OCI-LY1 (cell line): ENCODE results near the gene FBXL17.

ENCODE experiments used
- H2AFZ ChIP-seq: fragments of 200-600 bp; sonication (generic), shearing (Covaris generic); 2 replicates; pipeline ENCODE4 v1.6.0; 2014; ENCODE audit warnings: antibody characterized with exemption, mild to moderate bottlenecking, low read length
- H3F3A ChIP-seq: fragments of 200-600 bp; sonication (generic), shearing (Covaris generic); 2 replicates; pipeline ENCODE4 v1.6.0; 2014; ENCODE audit warnings: mild to moderate bottlenecking, antibody characterized with exemption, low read length, moderate library complexity; ENCODE audit not compliant: insufficient read depth
- H3K27ac ChIP-seq: fragments of 200-600 bp; sonication (generic); 2 replicates; pipeline ENCODE4 v1.5.1; 2014; ENCODE audit warnings: low read length, mixed run types, mild to moderate bottlenecking, low read depth; ENCODE audit not compliant: poor library complexity, severe bottlenecking
- H3K27me3 ChIP-seq: fragments of 200-600 bp; sonication (generic); 2 replicates; pipeline ENCODE4 v1.6.0; 2014; ENCODE audit warnings: antibody characterized with exemption, mild to moderate bottlenecking, low read length, moderate library complexity; ENCODE audit not compliant: insufficient read depth
- H3K36me3 ChIP-seq: fragments of 200-600 bp; sonication (generic); 2 replicates; pipeline ENCODE4 v1.6.1; 2014; ENCODE audit warnings: mild to moderate bottlenecking, antibody characterized with exemption, low read length, moderate library complexity, mixed read lengths; ENCODE audit not compliant: insufficient read depth
- H3K4me1 ChIP-seq: fragments of 200-600 bp; sonication (generic); 2 replicates; pipeline ENCODE4 v1.5.1; 2014; ENCODE audit warnings: mild to moderate bottlenecking, low read length, moderate library complexity; ENCODE audit not compliant: insufficient read depth, severe bottlenecking
- H3K4me2 ChIP-seq: fragments of 200-600 bp; sonication (generic), shearing (Covaris generic); 2 replicates; pipeline ENCODE4 v1.6.1; 2014; ENCODE audit warnings: low read length
- H3K4me3 ChIP-seq: fragments of 200-600 bp; sonication (generic); 2 replicates; pipeline ENCODE4 v1.5.1; 2014; ENCODE audit warnings: low read length, low read depth, mild to moderate bottlenecking, mixed read lengths; ENCODE audit not compliant: poor library complexity, severe bottlenecking
- H3K79me2 ChIP-seq: fragments of 200-600 bp; shearing (Covaris generic); 2 replicates; pipeline ENCODE4 v1.6.1; 2016; ENCODE audit warnings: mixed run types, low read length, mixed read lengths; ENCODE audit not compliant: insufficient read depth
- H3K9ac ChIP-seq: fragments of 200-600 bp; sonication (generic), shearing (Covaris generic); 2 replicates; pipeline ENCODE4 v1.6.1; 2014; ENCODE audit warnings: mild to moderate bottlenecking, low read length, mixed read lengths
- H3K9me2 ChIP-seq: fragments of 200-600 bp; sonication (generic), shearing (Covaris generic); 2 replicates; pipeline ENCODE4 v1.6.1; 2014; ENCODE audit warnings: low read depth, mild to moderate bottlenecking, low read length, mixed read lengths
- H3K9me3 ChIP-seq: fragments of 200-600 bp; shearing (Covaris generic); 2 replicates; pipeline ENCODE4 v1.6.1; 2014; ENCODE audit warnings: low read length, mixed read lengths
- H4K20me1 ChIP-seq: fragments of 200-600 bp; sonication (generic), shearing (Covaris generic); 2 replicates; pipeline ENCODE4 v1.6.0; 2016; ENCODE audit warnings: mild to moderate bottlenecking, low read length; ENCODE audit not compliant: insufficient read depth
- EZH2 ChIP-seq: fragments of 200-600 bp; sonication (generic), shearing (Covaris generic); IDR thresholded peaks from 2 replicates; pipeline ENCODE4 v1.8.0; 2017; ENCODE audit warnings: borderline replicate concordance, mixed run types, mild to moderate bottlenecking, antibody characterized with exemption, low read length, moderate library complexity, mixed read lengths
- TF ChIP-seq, protein P1 (sequence below): fragments of 200-600 bp; sonication (generic), shearing (Covaris generic); IDR thresholded peaks from 2 replicates; pipeline ENCODE4 v1.5.1; 2017; ENCODE audit warnings: mild to moderate bottlenecking, antibody characterized with exemption, low read length, moderate library complexity, mixed read lengths

The FBXL17 gene

GRCh38 chr5:108136493-108136892 lies 245.4 kb downstream of the FBXL17 start:
- Histone ChIP-seq H3F3A (no peaks in the 10 kb centered on the region), H3K9ac (no peak overlapping the region), H3K36me3 (no peaks in the 10 kb centered on the region), H3K4me1 (no peaks in the 10 kb centered on the region), H3K79me2 (no peaks in the 10 kb centered on the region), H3K27ac (no peak overlapping the region), H3K4me2 (no peak overlapping the region), H4K20me1 (no peaks in the 10 kb centered on the region), H2AFZ (no peak overlapping the region), H3K9me2 (no peaks in the 10 kb centered on the region), H3K27me3 (no peaks in the 10 kb centered on the region), H3K9me3 (no peaks in the 10 kb centered on the region), H3K4me3 (no peak overlapping the region)
- TF ChIP-seq EZH2 = no peak
- TF ChIP-seq, protein P1, sequence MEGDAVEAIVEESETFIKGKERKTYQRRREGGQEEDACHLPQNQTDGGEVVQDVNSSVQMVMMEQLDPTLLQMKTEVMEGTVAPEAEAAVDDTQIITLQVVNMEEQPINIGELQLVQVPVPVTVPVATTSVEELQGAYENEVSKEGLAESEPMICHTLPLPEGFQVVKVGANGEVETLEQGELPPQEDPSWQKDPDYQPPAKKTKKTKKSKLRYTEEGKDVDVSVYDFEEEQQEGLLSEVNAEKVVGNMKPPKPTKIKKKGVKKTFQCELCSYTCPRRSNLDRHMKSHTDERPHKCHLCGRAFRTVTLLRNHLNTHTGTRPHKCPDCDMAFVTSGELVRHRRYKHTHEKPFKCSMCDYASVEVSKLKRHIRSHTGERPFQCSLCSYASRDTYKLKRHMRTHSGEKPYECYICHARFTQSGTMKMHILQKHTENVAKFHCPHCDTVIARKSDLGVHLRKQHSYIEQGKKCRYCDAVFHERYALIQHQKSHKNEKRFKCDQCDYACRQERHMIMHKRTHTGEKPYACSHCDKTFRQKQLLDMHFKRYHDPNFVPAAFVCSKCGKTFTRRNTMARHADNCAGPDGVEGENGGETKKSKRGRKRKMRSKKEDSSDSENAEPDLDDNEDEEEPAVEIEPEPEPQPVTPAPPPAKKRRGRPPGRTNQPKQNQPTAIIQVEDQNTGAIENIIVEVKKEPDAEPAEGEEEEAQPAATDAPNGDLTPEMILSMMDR = no peak

DNA sequence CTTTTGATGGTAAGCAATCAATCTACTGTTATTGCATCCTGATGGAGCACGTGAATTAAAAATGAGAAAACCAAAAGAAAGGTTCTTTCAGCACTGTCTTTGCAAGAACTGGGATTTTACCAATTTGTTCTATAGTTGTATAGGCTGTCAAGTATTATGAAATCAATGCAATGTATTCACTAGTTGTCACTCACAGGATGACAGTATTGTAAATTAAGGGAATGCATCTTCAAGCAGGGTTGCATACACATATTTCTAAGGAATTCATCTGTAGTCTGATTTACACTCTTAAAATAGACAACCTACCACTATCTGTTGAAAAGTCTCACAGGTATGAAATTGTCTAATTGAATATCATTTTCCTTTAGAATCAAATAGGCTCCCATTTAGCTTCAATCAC lies 252.8 kb downstream of the FBXL17 start:
- Histone ChIP-seq H2AFZ (no peak overlapping the region), H3K27me3 (no peaks in the 10 kb centered on the region)
- TF ChIP-seq EZH2 = no peak
- TF ChIP-seq, protein P1 = no peak

DNA sequence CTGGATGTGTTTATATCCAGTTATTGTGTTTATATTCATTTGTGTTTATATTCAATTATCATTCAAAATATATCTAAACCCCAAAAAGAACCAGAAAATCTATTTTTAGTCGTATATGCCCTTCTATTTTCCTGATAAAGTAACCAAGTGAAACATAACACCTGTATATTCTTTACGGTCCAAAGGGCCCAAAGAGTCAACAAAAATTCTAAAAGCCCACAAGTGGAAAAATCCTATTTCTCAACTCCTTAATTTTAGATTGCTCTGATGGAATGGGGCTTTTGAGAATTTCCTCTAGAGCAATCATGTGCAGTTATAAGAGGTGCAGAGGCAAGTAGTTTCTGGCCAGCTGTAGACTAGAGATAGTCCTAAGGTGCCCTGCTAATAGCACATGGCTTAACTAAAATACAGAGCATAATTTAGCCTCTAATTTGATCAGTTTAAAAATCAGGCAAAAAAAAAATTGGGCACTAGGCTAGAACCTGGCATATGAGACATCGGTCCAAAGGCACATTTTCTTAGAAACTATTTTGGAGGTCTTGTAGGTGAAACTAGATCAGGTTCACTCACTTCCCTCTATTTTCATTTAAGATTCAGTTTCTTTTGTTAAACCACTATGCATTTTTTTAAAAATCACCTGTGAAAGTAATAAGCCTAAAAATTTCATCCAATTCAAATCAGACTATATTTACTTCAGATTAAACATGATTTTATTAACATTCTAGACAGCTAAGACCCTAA lies 256.0 kb downstream of the FBXL17 start:
- TF ChIP-seq, protein P1 = no peak
- no peak for TF ChIP-seq EZH2
- Histone ChIP-seq H4K20me1 (no peaks in the 10 kb centered on the region), H3K27me3 (no peaks in the 10 kb centered on the region), H3F3A (no peaks in the 10 kb centered on the region), H3K36me3 (no peaks in the 10 kb centered on the region), H3K4me1 (no peaks in the 10 kb centered on the region), H2AFZ (no peak overlapping the region), H3K9me2 (no peaks in the 10 kb centered on the region), H3K27ac (no peak overlapping the region), H3K9ac (no peak overlapping the region), H3K4me2 (no peak overlapping the region), H3K4me3 (no peak overlapping the region), H3K9me3 (no peaks in the 10 kb centered on the region), H3K79me2 (no peaks in the 10 kb centered on the region)

More for the DNA sequence above, 252.8 kb downstream of the FBXL17 start:
- Histone ChIP-seq H3K79me2 (no peaks in the 10 kb centered on the region), H3K9ac (no peak overlapping the region), H3K9me2 (no peaks in the 10 kb centered on the region), H3K4me3 (no peak overlapping the region), H3K27ac (no peak overlapping the region), H3K4me1 (no peaks in the 10 kb centered on the region), H3K36me3 (no peaks in the 10 kb centered on the region), H3F3A (peaks cover 4% of the 10 kb centered on the region; the same call in 1 of the 2 replicates), H3K4me2 (no peak overlapping the region), H4K20me1 (no peaks in the 10 kb centered on the region), H3K9me3 (no peaks in the 10 kb centered on the region)
